Hematopoietic multipotent progenitor cell treated with erythropoietin and hydrocortisone succinate and interleukin-3 and kit ligand, for 15 days (in vitro differentiated cells): ENCODE data around the gene FPR1.

Experiments
- DNase-seq: peaks from one replicate; pipeline ENCODE4 v3.0.0-alpha.2; 2015; ENCODE audit warnings: low spot score

The FPR1 gene

GRCh38 chr19:51751655-51752054 lies at the start of gene FPR1:
TSS of gene FPR1 (minus strand) at chr19:51751878. CDS start at chr19:51746994, 4,884 bp downstream.
- no peak for DNase-seq

GRCh38 chr19:51800473-51801244 lies 49.0 kb upstream of the FPR1 start:
- DNase-seq: peak; percentile 20

- no peak for DNase-seq
Measured at GRCh38 chr19:51799774-51800472, 48.2 kb upstream of the FPR1 start.

GRCh38 chr19:51799034-51799773 lies 47.5 kb upstream of the FPR1 start:
- peak; percentile 5 for DNase-seq

GRCh38 chr19:51798062-51798461 lies 46.4 kb upstream of the FPR1 start:
- no peak for DNase-seq

GRCh38 chr19:51797480-51797879 lies 45.8 kb upstream of the FPR1 start:
- no peak for DNase-seq

- DNase-seq: peak; percentile 5
Measured at GRCh38 chr19:51796195-51796679, 44.6 kb upstream of the FPR1 start.

- DNase-seq: no peak
Measured at GRCh38 chr19:51794885-51795490, 43.3 kb upstream of the FPR1 start, which contains the start of gene FPR3. TSS of gene FPR3 (plus strand) at chr19:51795157. CDS start at chr19:51823749, 28,592 bp downstream.

GRCh38 chr19:51793994-51794393 lies 42.3 kb upstream of the FPR1 start:
- no peak for DNase-seq

GRCh38 chr19:51792932-51793331 lies 41.3 kb upstream of the FPR1 start:
- DNase-seq: no peak

GRCh38 chr19:51789061-51789795 lies 37.5 kb upstream of the FPR1 start:
- no peak for DNase-seq

GRCh38 chr19:51788029-51788428 lies 36.4 kb upstream of the FPR1 start:
- no peak for DNase-seq

GRCh38 chr19:51786646-51787494 lies 35.2 kb upstream of the FPR1 start:
- DNase-seq: no peak

- DNase-seq: no peak
Measured at GRCh38 chr19:51784922-51785690, 33.4 kb upstream of the FPR1 start.

GRCh38 chr19:51784109-51784785 lies 32.6 kb upstream of the FPR1 start:
- no peak for DNase-seq

GRCh38 chr19:51783372-51783771 lies 31.7 kb upstream of the FPR1 start:
- no peak for DNase-seq

GRCh38 chr19:51781999-51782398 lies 30.3 kb upstream of the FPR1 start:
- DNase-seq: no peak

GRCh38 chr19:51780270-51780669 lies 28.6 kb upstream of the FPR1 start:
- no peak for DNase-seq

GRCh38 chr19:51779703-51780102 lies 28.0 kb upstream of the FPR1 start:
- no peak for DNase-seq
